Activated naive CD8-positive, alpha-beta T cell (primary cell): ENCODE results near the gene LTF.
"Not testable (repeated sequence)": the region's sequence is repeated elsewhere in the genome, so short reads cannot be mapped to it uniquely, and the experiment has no call there.

ENCODE experiments used
- H3K27ac Mint-ChIP-seq: one replicate; pipeline ENCODE4 v1.8.0; 2021; ENCODE audit warnings: mixed read lengths
- H3K27me3 Mint-ChIP-seq: one replicate; pipeline ENCODE4 v1.8.0; 2021; ENCODE audit warnings: mixed read lengths
- H3K36me3 Mint-ChIP-seq: one replicate; pipeline ENCODE4 v1.8.0; 2021; ENCODE audit warnings: mixed read lengths
- H3K4me1 Mint-ChIP-seq: one replicate; pipeline ENCODE4 v1.8.0; 2021; ENCODE audit warnings: low read depth, mixed read lengths
- H3K4me3 Mint-ChIP-seq: one replicate; pipeline ENCODE4 v1.8.0; 2021; ENCODE audit warnings: mild to moderate bottlenecking, mixed read lengths
- H3K9me3 Mint-ChIP-seq: one replicate; pipeline ENCODE4 v1.8.0; 2021; ENCODE audit warnings: low read depth, mixed read lengths

LTF gene

DNA sequence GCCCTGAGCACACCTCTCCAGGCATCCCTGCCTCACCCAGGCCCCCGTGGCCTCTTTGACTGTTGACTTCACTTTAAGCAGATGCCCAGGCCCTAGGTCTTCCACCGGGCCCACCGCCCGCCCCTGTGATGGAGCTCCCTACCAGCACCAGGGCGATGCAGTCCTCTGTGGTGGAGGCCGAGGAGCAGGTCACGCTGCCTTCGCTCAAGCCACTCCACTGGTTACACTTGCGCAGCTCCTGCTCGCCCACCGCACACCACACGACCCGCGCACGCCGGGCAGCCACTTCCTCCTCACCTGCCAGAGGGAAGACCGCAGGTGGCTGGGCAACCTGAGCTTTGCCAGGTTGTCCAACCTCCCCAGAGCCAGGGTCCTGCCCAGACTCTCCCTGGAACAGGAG is 16.0 kb downstream of the LTF start:
- peaks cover 2% of the 10 kb centered on the region for H3K27me3 Mint-ChIP-seq
- no peak overlapping the region for H3K27ac Mint-ChIP-seq
- no peak overlapping the region for H3K4me3 Mint-ChIP-seq
- no peaks in the 10 kb centered on the region for H3K9me3 Mint-ChIP-seq
- H3K4me1 Mint-ChIP-seq: no peaks in the 10 kb centered on the region
- no peaks in the 10 kb centered on the region for H3K36me3 Mint-ChIP-seq

DNA sequence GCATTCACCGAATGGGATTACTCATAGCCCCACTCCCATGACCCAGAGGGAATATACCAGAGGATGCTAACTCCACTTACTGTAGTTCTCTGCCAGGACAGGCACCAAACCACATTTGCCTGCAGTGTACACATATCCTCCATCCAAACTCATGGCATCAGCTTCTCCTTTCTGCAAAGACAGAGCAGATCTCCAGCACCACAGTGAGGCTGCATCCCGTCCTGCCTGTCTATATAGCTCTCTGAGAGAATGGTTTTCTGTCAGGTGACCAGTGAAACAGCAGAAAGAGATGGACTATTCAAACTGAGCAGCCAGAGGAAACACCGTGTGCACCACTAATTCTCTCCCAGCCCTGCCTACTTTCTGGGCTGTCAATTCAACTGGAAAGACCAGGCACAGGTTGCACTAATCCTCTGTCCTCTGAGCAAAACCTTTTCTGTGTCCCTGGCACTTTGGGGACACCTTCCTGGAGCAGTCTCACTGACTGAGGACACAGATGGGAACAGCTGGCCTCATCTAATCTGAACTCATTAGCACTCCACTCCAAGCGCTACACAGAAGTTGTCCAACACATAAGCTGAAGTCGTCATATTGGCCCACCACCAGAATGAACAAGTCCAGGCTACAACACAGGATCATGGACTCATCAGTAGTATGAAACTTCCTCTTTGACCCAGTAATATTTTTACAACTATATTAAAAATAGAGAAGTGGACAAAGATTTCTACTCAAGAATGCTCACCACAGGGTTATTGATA is 17.3 kb downstream of the LTF start:
- Mint-ChIP-seq H3K9me3 (no peaks in the 10 kb centered on the region), H3K4me1 (no peaks in the 10 kb centered on the region), H3K27me3 (peaks cover 2% of the 10 kb centered on the region), H3K36me3 (no peaks in the 10 kb centered on the region), H3K4me3 (no peak overlapping the region), H3K27ac (no peak overlapping the region)

DNA sequence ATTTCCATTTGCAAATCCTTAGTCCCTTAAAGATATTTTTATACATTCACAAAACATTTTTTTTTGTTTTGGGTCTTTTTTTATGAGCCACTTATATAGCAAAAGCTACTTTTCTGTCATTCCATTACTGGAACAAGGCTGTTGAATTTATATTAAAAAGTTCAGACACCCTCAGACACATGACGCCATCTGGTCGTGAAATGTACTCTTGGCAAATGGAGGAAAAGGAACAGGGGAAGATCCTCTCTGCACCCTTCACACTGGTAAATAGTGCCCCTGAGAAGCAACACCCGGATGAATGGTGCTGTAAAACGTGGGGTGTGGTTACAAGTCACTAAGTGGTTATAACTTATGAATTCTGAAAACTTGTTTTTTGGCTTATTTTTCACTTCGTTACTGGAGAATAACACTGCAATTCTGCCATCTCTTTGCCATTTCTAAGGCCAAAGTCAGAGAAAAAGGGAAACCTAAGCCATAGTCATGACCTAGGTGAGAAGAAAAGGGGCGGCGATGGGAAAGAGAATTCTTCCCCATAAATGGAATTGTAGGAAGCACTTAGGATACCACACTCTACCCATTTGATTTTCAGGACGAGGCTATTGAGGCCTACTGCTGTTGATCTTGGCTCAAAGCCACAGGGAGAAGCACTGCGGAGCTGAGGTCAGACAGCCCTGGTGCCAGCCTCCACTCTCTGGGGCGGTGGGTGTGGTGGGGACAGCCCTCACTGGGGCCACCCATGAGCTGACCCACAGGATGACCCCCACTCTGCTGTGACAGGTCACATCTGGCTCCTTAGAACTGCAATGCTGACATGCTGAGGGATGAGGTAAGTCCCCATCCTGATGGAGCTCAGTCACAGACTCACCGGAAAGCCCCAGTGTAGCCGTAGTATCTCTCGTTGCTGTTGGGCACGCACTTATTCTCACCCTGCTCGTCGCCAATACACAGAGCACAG is 21.9 kb downstream of the LTF start:
- H3K9me3 Mint-ChIP-seq: no peaks in the 10 kb centered on the region
- H3K36me3 Mint-ChIP-seq: no peaks in the 10 kb centered on the region
- no peak overlapping the region for H3K27ac Mint-ChIP-seq
- H3K4me1 Mint-ChIP-seq: peaks cover 18% of the 10 kb centered on the region
- H3K27me3 Mint-ChIP-seq: no peaks in the 10 kb centered on the region
- no peak overlapping the region for H3K4me3 Mint-ChIP-seq

DNA sequence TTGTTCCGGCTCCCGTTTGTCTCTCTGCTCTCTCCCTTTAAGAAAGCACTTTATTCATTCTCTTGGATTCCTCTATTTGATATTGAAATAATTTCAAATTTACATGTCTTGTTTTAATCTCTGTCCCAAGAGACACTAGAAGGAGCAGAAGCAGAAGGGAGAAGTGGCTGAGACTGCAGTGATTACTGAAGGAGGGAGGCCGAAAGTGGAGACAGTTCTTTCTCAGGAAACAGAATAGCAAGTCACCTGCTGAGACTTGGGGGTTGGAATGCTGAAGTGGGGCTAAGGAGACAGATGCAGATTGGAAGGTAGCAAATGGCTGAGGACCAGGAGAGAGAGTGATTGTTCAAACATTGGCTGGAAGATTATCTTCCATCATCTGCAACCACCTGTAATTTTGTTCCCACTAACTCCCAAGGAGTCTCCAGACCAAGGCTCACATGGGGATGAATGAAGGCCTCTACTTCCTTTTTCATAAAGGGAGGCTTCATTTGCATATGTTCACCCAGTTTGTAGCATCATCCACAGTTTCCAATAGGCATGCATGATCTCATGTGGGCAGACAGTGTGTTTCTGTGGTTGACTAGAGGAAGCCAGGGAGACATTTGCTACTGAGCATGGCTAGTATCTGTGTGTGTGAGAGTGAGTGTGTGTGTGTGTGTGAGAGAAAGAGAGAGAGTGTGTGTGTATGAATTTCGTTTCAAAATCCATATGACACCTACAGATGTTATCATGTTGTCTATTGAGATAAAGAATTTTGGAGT is 24.0 kb downstream of the LTF start:
- Mint-ChIP-seq H3K27ac (no peak overlapping the region), H3K27me3 (no peaks in the 10 kb centered on the region), H3K9me3 (no peaks in the 10 kb centered on the region), H3K4me3 (no peak overlapping the region), H3K4me1 (peaks cover 18% of the 10 kb centered on the region), H3K36me3 (no peaks in the 10 kb centered on the region)

DNA sequence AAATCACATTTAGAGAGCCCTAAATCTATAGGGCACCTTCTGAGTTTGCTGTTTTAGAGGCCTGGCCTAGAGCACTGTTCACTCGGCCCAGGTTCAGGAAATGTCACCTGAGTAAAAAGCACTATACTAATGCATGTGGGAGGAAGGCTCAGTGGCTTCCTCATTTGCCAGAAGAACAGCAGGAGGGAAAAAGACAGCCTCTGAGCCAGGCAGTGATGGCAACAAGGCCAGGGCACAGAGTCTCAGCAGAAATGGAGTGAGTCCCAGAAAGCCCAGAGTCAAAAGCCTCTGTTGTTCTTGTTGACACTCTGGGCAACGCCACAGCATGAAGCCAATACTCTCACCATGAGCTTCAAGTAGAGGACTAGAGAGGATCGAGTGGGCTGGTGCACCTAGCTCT is 25.9 kb downstream of the LTF start:
- H3K9me3 Mint-ChIP-seq: no peaks in the 10 kb centered on the region
- H3K27me3 Mint-ChIP-seq: no peaks in the 10 kb centered on the region
- no peaks in the 10 kb centered on the region for H3K36me3 Mint-ChIP-seq
- H3K4me3 Mint-ChIP-seq: no peak overlapping the region
- H3K4me1 Mint-ChIP-seq: peaks cover 18% of the 10 kb centered on the region
- H3K27ac Mint-ChIP-seq: no peak overlapping the region

DNA sequence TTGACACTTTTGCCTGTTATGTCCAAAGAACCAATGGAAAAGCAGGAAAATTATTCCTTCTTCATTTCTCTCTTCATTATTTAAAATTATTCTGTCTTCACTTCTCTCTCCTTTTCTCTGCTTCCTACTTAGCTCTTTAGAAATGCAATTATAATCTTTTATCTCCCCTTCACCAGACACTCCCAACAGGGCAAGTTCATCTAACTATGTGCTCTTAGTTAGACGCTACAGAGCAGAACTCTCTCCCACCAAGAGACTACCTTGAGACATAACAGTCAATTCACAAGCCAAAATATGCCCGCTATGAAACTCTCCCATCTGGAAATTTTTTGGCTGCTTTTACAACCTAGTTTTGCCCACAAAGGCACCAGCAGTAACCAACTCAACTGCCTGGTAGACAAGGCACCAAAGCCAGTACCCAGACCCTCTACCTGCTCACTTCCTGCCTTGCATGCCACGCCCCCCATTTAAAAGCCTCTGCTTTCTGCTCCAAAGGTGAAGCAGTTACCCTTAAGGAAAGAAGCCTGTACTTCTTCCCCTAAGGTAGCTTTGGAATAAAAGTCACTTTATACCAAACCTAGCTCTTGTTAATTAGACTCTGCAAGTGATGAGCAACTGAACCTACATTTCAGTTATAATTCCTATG is 29.5 kb downstream of the LTF start:
- Mint-ChIP-seq H3K4me1 (no peaks in the 10 kb centered on the region), H3K4me3 (no peak overlapping the region), H3K27ac (no peak overlapping the region), H3K9me3 (peaks cover 6% of the 10 kb centered on the region), H3K27me3 (no peaks in the 10 kb centered on the region), H3K36me3 (peaks cover 2% of the 10 kb centered on the region)

DNA sequence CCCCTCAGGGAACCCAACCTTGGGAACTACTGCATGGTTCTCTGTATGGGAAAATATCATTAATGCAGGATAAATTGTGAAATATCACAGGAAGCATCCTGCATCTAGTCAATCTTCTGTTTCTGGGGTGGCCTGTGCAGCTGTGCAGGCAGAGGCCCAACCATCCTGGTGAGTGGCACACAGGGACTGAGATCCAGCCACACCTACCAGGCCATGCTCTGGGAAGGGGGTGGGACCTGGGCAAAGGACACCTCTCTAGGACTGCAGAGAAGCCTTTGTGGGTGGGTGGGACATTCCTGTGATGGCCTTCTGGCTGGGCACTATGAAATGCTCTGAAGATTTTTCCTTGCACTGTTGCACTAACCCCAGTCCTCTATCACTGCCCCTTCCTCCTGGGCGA is 30.9 kb downstream of the LTF start:
- Mint-ChIP-seq H3K4me3 (no peak overlapping the region), H3K27ac (no peak overlapping the region), H3K27me3 (no peaks in the 10 kb centered on the region)

DNA sequence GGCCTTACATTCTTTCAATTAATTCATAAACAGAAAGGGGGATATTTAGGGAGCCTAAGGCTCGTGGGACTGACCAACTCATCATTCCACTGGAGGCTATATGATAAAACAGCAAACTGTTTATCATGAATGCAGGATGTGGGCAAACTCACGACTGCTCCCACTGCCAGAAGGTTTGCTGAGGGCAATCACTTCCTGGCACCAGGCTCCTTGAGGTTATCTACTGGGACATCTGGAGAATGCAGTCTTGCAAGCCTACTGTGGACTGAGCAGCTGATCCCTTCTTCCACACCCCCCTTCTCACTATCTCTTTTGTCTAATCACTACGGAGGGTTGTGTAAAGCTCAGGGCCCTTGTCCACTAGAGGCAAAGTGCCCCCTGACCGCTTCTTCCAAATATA is 31.6 kb downstream of the LTF start:
- not testable (repeated sequence) for H3K27ac Mint-ChIP-seq, H3K4me3 Mint-ChIP-seq, H3K27me3 Mint-ChIP-seq, H3K9me3 Mint-ChIP-seq, H3K36me3 Mint-ChIP-seq, H3K4me1 Mint-ChIP-seq

More for the DNA sequence above, 30.9 kb downstream of the LTF start:
- no peaks in the 10 kb centered on the region for H3K4me1 Mint-ChIP-seq
- peaks cover 6% of the 10 kb centered on the region for H3K9me3 Mint-ChIP-seq
- H3K36me3 Mint-ChIP-seq: peaks cover 2% of the 10 kb centered on the region

DNA sequence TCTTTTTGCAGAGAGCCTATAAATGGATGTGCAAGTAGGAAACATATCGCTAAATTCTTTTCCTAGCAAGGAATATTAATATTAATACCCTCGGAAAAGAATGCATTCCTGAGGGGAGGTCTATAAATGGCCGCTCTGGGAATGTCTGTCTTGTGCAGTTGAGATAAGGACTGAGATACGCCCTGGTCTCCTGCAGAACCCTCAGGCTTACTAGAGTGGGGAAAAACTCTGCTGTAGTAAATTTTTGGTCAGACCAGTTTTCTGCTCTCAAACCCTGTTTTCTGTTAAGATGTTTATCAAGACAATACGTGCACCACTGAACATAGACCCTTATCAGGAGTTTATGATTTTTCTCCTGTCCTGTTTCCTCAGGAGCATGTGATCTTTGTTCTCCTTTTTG is 32.8 kb downstream of the LTF start:
- not testable (repeated sequence) for H3K9me3 Mint-ChIP-seq, H3K4me1 Mint-ChIP-seq, H3K27me3 Mint-ChIP-seq, H3K27ac Mint-ChIP-seq, H3K36me3 Mint-ChIP-seq, H3K4me3 Mint-ChIP-seq

DNA sequence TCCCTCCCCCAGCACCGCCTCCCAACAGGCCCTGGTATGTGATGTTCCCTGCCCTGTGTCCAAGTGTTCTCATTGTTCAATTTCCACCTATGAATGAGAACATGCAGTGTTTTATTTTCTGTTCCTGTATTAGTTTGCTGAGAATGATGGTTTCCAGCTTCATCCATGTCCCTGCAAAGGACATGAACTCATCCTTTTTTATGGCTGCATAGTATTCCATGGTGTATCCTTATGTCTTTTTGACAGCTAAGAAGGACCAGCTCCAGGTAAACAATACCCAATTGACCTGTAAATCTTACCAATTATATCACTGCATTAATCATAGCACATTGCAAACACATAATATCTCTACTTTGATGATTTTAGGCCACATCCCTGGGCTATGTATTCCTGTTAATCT is 33.8 kb downstream of the LTF start:
- H3K4me1 Mint-ChIP-seq, H3K27ac Mint-ChIP-seq, H3K27me3 Mint-ChIP-seq, H3K9me3 Mint-ChIP-seq, H3K36me3 Mint-ChIP-seq, H3K4me3 Mint-ChIP-seq: not testable (repeated sequence)

DNA sequence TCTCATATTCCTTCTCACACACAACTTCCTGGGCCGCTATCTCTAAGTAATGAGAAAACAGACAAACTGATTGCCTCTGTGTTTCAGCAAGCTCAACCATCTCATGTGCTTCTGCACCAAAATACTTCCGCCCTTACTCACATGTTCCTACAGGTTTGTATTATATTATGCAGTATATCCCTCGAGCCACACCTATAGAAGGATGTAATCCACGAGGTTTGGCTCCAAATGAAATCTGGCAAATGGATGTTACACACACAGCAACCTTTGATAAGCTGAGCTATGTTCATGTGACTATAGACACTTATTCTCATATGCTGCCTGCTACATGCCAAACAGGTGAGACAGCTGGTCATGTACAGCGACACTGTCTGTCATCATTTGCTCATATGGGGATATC is 35.0 kb downstream of the LTF start:
- peaks cover 2% of the 10 kb centered on the region for H3K36me3 Mint-ChIP-seq
- no peak overlapping the region for H3K4me3 Mint-ChIP-seq
- H3K4me1 Mint-ChIP-seq: peaks cover 3% of the 10 kb centered on the region
- peaks cover 6% of the 10 kb centered on the region for H3K9me3 Mint-ChIP-seq
- H3K27me3 Mint-ChIP-seq: no peaks in the 10 kb centered on the region
- H3K27ac Mint-ChIP-seq: no peak overlapping the region

DNA sequence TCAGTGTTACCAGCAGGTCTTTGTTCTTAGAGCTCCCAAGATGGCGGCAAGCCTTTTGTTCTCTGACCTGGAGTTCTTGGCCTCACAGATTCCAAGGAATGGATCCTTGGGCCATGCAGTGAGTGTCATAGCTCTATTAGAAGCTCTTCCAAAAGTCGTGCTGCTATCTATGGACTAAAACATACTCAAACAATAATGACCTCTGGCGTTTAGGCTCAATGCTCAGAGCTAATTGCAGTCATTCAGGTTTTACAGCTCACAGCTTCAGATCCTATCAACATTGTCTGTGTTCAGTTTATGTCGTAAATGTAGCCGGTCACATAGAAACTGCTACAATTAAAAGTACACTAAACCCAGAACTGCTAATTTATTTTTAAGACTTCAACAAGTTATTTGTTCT is 35.5 kb downstream of the LTF start:
- Mint-ChIP-seq H3K27ac (no peak overlapping the region), H3K4me3 (no peak overlapping the region), H3K36me3 (peaks cover 2% of the 10 kb centered on the region), H3K9me3 (peaks cover 6% of the 10 kb centered on the region), H3K27me3 (no peaks in the 10 kb centered on the region), H3K4me1 (peaks cover 3% of the 10 kb centered on the region)

DNA sequence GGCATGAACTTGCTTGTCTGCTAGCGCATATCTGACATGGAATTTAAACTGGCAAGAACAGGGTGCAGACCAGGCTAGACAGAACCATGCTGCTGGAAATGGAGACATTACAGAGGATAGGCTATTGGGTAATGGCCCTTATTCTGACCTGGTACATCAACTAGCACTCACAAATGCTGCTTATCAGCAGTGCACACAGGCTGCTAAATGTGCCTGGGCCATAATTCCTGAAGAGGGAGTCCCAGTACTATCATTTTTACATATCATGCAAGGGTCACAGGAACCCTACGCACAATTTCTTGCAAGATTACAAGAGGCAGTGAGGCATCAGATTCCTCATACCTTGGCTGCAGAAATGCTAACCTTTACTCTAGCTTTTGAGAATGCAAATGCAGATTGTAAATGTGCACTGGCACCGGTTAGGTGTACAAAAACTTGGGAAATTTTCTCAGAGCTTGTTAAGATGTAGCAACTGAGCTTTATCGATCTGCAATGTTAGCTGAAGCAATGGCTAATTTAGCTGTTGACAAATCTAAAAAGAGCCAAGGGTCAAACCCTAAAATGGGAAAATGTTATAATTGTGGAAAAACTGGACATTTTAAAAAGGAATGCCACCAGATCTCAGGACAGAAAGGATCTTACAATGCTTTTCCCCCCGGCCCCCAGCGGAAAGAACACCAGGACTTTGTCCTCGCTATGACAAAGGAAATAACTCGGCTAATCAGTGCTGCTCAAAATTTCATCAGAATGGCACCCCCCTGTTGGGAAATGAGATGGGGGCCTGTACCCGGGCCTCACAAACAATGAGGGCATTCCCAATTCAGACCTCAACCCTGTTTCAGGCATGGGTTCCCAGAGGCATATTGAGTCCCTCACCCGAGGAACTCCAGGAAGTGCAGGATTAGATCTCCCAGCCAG is 36.5 kb downstream of the LTF start:
- Mint-ChIP-seq H3K4me1 (peaks cover 3% of the 10 kb centered on the region), H3K4me3 (no peak overlapping the region), H3K27me3 (no peaks in the 10 kb centered on the region), H3K27ac (no peak overlapping the region), H3K9me3 (peaks cover 6% of the 10 kb centered on the region), H3K36me3 (peaks cover 2% of the 10 kb centered on the region)

DNA sequence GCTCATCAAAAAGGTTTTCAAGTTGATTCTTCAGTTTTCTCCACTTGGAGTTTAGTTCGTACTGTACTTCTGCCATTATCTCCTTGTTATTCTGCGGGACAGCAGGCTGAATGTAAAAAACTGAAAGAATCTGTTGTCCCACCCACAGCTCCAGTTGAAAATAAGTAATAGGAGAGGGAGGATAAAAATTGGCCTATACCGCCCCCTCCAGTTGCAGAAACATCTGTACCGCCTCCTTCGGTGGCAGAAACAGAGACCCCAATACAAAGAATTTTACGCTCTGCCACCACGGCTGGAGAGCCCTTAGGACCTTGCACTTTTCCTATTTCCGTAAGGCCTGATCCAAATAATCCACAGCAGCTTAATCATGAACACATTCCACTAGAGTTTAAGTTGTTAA is 37.3 kb downstream of the LTF start:
- not testable (repeated sequence) for H3K4me1 Mint-ChIP-seq, H3K4me3 Mint-ChIP-seq

More for the DNA sequence above, 37.3 kb downstream of the LTF start:
- not testable (repeated sequence) for H3K36me3 Mint-ChIP-seq, H3K27me3 Mint-ChIP-seq, H3K9me3 Mint-ChIP-seq, H3K27ac Mint-ChIP-seq
